Sciatic nerve (tissue), 2 donors: ENCODE measurements around the gene KRCC1. TPM values are rescaled to one million over a fixed set of nuclear protein-coding genes. Genes with fewer than 3 reads are reported as not detected.

Experiments
- ATAC-seq: fragments of 200-7000 bp; cut with Tn5 transposase; one replicate; pipeline ENCODE4 v1.9.1; 2020; ENCODE audit warnings: mild to moderate bottlenecking, moderate library complexity
- DNase-seq: peaks from one replicate; pipeline ENCODE4 v3.0.0-alpha.2; 2020; ENCODE audit warnings: low spot score
- intact Hi-C: fragments of 100-400 bp; cut with DNase I; formaldehyde crosslinking; loops from one replicate; pipeline ENCODE4 v1.14.2; 2022
- total RNA-seq: library from RNA; stranded (reverse); fragmentation: NEBNext Ultra II Directional; extraction: Animal tissue kit (Norgen Biotek cat#: 25700); gene quantifications from one replicate; pipeline ENCODE4 v1.2.1, GENCODE V29; 2021
- donor health status: DM: no; HTN: no; CAD: no.
- donor health status: DM: no; HTN: no; CAD: no.

The KRCC1 gene
- total RNA-seq, 1 donor from 2014 or later, result 35.0 TPM

- DNase-seq, result no peak
- intact Hi-C loops, result no loop called here
- no peak for ATAC-seq
Observed at GRCh38 chr2:88080545-88080944, 25.0 kb upstream of the KRCC1 start.

GRCh38 chr2:88078643-88079172, 23.1 kb upstream of the KRCC1 start:
- no peak for DNase-seq
- intact Hi-C loops, result no loop called here
- no peak for ATAC-seq

- no peak for DNase-seq
- intact Hi-C loops, result no loop called here
- ATAC-seq, result no peak
Observed at GRCh38 chr2:88077080-88077479, 21.5 kb upstream of the KRCC1 start.

- DNase-seq (no peak), ATAC-seq (no peak)
- intact Hi-C loops, result no loop called here
Observed at GRCh38 chr2:88074854-88075292, 19.3 kb upstream of the KRCC1 start.

GRCh38 chr2:88074150-88074549, 18.6 kb upstream of the KRCC1 start:
- ATAC-seq (no peak), DNase-seq (no peak)
- intact Hi-C loops, result no loop called here

GRCh38 chr2:88071365-88071764, 15.8 kb upstream of the KRCC1 start:
- no peak for ATAC-seq
- no peak for DNase-seq
- intact Hi-C loops, result no loop called here

GRCh38 chr2:88070055-88070454, 14.5 kb upstream of the KRCC1 start:
- DNase-seq (no peak), ATAC-seq (no peak)
- intact Hi-C loops, result no loop called here

- DNase-seq (no peak), ATAC-seq (no peak)
- intact Hi-C loops, result no loop called here
Observed at GRCh38 chr2:88069117-88069516, 13.5 kb upstream of the KRCC1 start.

GRCh38 chr2:88068044-88068443, 12.5 kb upstream of the KRCC1 start:
- ATAC-seq, result no peak
- no peak for DNase-seq
- intact Hi-C loops, result no loop called here

GRCh38 chr2:88067598-88067997, 12.0 kb upstream of the KRCC1 start, which contains the start of gene SMYD1:
SMYD1 (plus strand) TSS chr2:88067825; CDS start chr2:88067865, 40 bp downstream.
- DNase-seq, result no peak
- ATAC-seq, result no peak
- intact Hi-C loops, result no loop called here

GRCh38 chr2:88067189-88067588, 11.6 kb upstream of the KRCC1 start:
- intact Hi-C loops, result no loop called here
- DNase-seq (no peak), ATAC-seq (no peak)

GRCh38 chr2:88066543-88066942, 11.0 kb upstream of the KRCC1 start:
- ATAC-seq (no peak), DNase-seq (no peak)
- intact Hi-C loops, result no loop called here

- ATAC-seq (no peak), DNase-seq (no peak)
- intact Hi-C loops, result loop anchor here (5.0 kb wide), 1 partner anchor 96 kb away; no protein-coding TSS in a partner anchor
Observed at GRCh38 chr2:88061295-88061694, 5.7 kb upstream of the KRCC1 start.

GRCh38 chr2:88060907-88061275, 5.3 kb upstream of the KRCC1 start:
- ATAC-seq (no peak), DNase-seq (no peak)
- intact Hi-C loops, result loop anchor here (5.0 kb wide), 1 partner anchor 96 kb away; no protein-coding TSS in a partner anchor

- intact Hi-C loops, result loop anchor here (5.0 kb wide), 1 partner anchor 97 kb away; no protein-coding TSS in a partner anchor
- no peak for DNase-seq
- no peak for ATAC-seq
Observed at GRCh38 chr2:88059979-88060906, 4.7 kb upstream of the KRCC1 start.

- ATAC-seq (no peak), DNase-seq (no peak)
- intact Hi-C loops, result no loop called here
Observed at GRCh38 chr2:88058191-88058590, 2.6 kb upstream of the KRCC1 start.

GRCh38 chr2:88057437-88057844, 1.9 kb upstream of the KRCC1 start:
- no peak for ATAC-seq
- intact Hi-C loops, result no loop called here
- DNase-seq, result no peak

GRCh38 chr2:88054782-88055370, 707 bp downstream of the KRCC1 start:
- ATAC-seq (no peak), DNase-seq (no peak)
- intact Hi-C loops, result no loop called here

- no peak for ATAC-seq
- DNase-seq, result no peak
- intact Hi-C loops, result no loop called here
Observed at GRCh38 chr2:88053934-88054781, 1.4 kb downstream of the KRCC1 start.
